Body of pancreas (tissue), 4 donors: ENCODE results near the gene PPP4R3B.

ENCODE experiments used
- CTCF ChIP-seq, 7 experiments: fragments of 450-650 bp in 4 of 7; fragments of 200-600 bp in 3 of 7; sonication (generic) in 3 of 7; IDR thresholded peaks; one replicate each; pipeline ENCODE4 v1.5.1; 2016 to 2019; ENCODE audit warnings: antibody characterized with exemption in 7 of 7
- POLR2A ChIP-seq, 3 donors: fragments of 450-650 bp; IDR thresholded peaks; one replicate each; pipeline ENCODE4 v1.6.1; 2016; ENCODE audit warnings: antibody characterized with exemption in 3 of 3, mild to moderate bottlenecking in 2 of 3

- TF ChIP-seq POLR2A (IDR thresholded peaks at IDR 0.05) (no peak), CTCF (IDR thresholded peaks at IDR 0.05) (no peak)
Measured at GRCh38 chr2:55592130-55592529, 25.3 kb downstream of the PPP4R3B start.
